Upper lobe of left lung (tissue), 4 donors: Measurements from ENCODE around the gene IP6K1.

ENCODE experiments used
- EP300 ChIP-seq, 4 donors: sonication (generic); formaldehyde crosslinking; IDR thresholded peaks; one replicate each; pipeline ENCODE4 v1.5.1; 2017; ENCODE audit warnings: antibody characterized with exemption in 4 of 4, control low read depth in 2 of 4
- POLR2A ChIP-seq, 4 donors: fragments of 450-650 bp; IDR thresholded peaks; one replicate each; pipeline ENCODE4 v1.5.1; 2016 to 2017; ENCODE audit warnings: antibody characterized with exemption in 4 of 4, mild to moderate bottlenecking in 2 of 4
- POLR2AphosphoS5 ChIP-seq, 2 donors: sonication (generic); formaldehyde crosslinking; IDR thresholded peaks; one replicate each; pipeline ENCODE4 v1.5.1; 2017; ENCODE audit warnings: antibody characterized with exemption in 2 of 2
- TF ChIP-seq, protein P1 (sequence below), 6 experiments: fragments of 450-650 bp in 4 of 6; fragments of 200-600 bp in 2 of 6; sonication (generic) in 2 of 6; IDR thresholded peaks; one replicate each; pipeline ENCODE4 v1.5.1; 2016 to 2019; ENCODE audit warnings: antibody characterized with exemption in 6 of 6

DNA sequence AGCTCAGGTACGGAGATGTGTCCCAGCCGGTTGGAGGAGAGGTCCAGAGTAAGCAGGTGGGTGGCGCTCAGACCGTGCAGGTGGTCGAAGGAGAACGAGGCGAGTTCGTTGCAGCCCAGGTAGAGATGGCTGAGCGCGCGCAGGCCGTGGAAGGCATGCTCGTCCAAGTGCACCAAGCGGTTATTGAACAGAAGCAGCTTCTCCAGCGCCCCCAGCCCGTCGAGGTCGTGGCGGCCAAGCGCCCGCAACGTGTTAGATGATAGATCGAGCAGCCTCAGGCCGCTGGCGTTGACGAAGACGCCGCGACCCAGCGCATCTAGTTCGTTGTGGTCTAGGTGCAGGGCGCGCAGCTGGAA is 67.5 kb downstream of the IP6K1 start:
- no peak for TF ChIP-seq POLR2A (IDR thresholded peaks at IDR 0.05)
- TF ChIP-seq POLR2AphosphoS5 (IDR thresholded peaks at IDR 0.05): no peak
- TF ChIP-seq, protein P1, sequence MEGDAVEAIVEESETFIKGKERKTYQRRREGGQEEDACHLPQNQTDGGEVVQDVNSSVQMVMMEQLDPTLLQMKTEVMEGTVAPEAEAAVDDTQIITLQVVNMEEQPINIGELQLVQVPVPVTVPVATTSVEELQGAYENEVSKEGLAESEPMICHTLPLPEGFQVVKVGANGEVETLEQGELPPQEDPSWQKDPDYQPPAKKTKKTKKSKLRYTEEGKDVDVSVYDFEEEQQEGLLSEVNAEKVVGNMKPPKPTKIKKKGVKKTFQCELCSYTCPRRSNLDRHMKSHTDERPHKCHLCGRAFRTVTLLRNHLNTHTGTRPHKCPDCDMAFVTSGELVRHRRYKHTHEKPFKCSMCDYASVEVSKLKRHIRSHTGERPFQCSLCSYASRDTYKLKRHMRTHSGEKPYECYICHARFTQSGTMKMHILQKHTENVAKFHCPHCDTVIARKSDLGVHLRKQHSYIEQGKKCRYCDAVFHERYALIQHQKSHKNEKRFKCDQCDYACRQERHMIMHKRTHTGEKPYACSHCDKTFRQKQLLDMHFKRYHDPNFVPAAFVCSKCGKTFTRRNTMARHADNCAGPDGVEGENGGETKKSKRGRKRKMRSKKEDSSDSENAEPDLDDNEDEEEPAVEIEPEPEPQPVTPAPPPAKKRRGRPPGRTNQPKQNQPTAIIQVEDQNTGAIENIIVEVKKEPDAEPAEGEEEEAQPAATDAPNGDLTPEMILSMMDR (IDR thresholded peaks at IDR 0.05): no peak
- TF ChIP-seq EP300 (IDR thresholded peaks at IDR 0.05): no peak
